GM12875 (cell line): Measurements from ENCODE around the gene MMS22L.

Experiments used
- H3K4me3 ChIP-seq: one replicate; pipeline ENCODE4 v1.5.1; 2011; ENCODE audit warnings: low read depth, low read length, control low read depth
- CTCF ChIP-seq: IDR thresholded peaks from 2 replicates; pipeline ENCODE4 v1.5.1; 2011; ENCODE audit warnings: low read depth, mild to moderate bottlenecking, control low read depth, inconsistent platforms, low read length, moderate library complexity, borderline replicate concordance; ENCODE audit not compliant: insufficient read depth

Gene MMS22L

GRCh38 chr6:97262676-97263075 lies 20.3 kb downstream of the MMS22L start:
- H3K4me3 ChIP-seq: no peak overlapping the region
- TF ChIP-seq CTCF: no peak

DNA sequence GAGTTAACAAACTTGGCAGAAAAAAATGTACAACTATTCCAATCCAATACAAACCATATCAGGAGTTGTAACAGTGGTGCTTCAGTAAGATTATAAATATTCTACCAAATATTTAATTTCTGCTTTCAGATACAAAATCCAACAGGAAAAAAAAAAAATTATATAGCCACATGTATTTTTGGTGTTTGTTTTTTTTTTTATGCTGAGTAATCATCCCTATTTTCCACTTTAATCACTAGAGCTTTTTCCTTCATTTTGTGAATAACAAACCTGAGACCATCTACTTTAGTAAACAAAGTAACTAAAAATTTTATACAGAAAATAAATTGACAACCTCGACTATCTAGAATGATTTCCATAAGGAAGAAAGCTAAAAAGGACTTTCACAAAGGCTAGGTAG lies 36.2 kb downstream of the MMS22L start:
- no peak for TF ChIP-seq CTCF
- H3K4me3 ChIP-seq: no peak overlapping the region

GRCh38 chr6:97240222-97240621 lies 42.8 kb downstream of the MMS22L start:
- no peak for TF ChIP-seq CTCF
- no peak overlapping the region for H3K4me3 ChIP-seq

- no peak overlapping the region for H3K4me3 ChIP-seq
- no peak for TF ChIP-seq CTCF
These were observed 51.1 kb downstream of the MMS22L start for GRCh38 chr6:97231911-97232310.

- no peak for TF ChIP-seq CTCF
- H3K4me3 ChIP-seq: no peak overlapping the region
These were observed 60.1 kb downstream of the MMS22L start for GRCh38 chr6:97222903-97223302.

DNA sequence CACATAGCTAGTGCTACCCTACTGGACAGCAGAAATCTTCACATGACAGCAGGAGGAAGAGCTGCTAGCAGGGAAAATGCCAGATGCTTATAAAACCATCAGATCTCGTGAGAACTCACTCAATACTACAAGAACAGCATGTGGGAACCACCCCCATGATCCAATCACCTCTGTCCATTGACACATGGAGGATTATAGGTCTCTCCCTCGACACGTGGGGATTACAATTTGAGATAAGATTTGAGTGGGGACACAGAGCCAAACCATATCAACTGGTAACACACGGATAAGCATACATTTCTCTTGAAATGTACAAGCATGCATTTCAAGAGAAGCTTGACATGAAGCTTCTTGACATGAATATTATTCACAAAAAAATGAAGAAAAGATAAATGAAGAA lies 64.1 kb downstream of the MMS22L start:
- TF ChIP-seq CTCF: no peak
- no peak overlapping the region for H3K4me3 ChIP-seq

- TF ChIP-seq CTCF: 0 out of 2 replicates have a peak, but pooled peaks have one; percentile 6
- H3K4me3 ChIP-seq: no peak overlapping the region
These were observed 67.8 kb downstream of the MMS22L start for GRCh38 chr6:97215157-97215769.
